HL-60 (cell line): Measurements from ENCODE around the gene TMEM255B.

Source experiments
- GABPA ChIP-seq: IDR thresholded peaks from 2 replicates; pipeline ENCODE4 v1.6.1; 2012; ENCODE audit warnings: low read depth
- POLR2AphosphoS5 ChIP-seq: IDR thresholded peaks from 2 replicates; pipeline ENCODE4 v1.6.1; 2012; ENCODE audit warnings: low read depth
- SPI1 ChIP-seq: IDR thresholded peaks from 2 replicates; pipeline ENCODE4 v1.6.1; 2012; ENCODE audit warnings: low read depth, mild to moderate bottlenecking, borderline replicate concordance
- TF ChIP-seq, protein P1 (sequence below): IDR thresholded peaks from one replicate; pipeline ENCODE4 v1.5.1; 2011; ENCODE audit warnings: low read length, control low read depth, inconsistent platforms; ENCODE audit not compliant: insufficient read depth
- TF ChIP-seq, protein P2 (sequence below): IDR thresholded peaks from 2 replicates; pipeline ENCODE4 v1.6.1; 2012; ENCODE audit warnings: low read depth; ENCODE audit not compliant: insufficient replicate concordance

DNA sequence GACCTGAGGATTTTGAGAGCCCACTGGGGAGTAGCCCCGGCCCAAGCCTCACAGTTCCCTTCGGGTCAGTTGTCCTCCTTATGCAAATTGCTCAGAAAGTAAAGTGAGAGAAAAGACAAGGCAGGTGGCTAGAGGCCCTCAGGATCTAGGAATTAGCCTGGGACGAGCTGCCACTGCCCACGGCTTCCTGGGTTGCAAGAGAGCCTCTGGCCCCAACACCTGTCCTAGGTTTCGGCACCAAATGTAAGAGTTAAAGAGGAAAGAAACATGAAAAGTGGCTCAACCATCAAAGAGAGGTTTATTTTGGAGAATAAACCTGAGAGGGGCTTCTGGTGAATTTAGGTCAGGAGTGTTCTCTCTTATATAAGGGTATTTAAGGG lies 25.6 kb downstream of the TMEM255B start:
- TF ChIP-seq, protein P1, sequence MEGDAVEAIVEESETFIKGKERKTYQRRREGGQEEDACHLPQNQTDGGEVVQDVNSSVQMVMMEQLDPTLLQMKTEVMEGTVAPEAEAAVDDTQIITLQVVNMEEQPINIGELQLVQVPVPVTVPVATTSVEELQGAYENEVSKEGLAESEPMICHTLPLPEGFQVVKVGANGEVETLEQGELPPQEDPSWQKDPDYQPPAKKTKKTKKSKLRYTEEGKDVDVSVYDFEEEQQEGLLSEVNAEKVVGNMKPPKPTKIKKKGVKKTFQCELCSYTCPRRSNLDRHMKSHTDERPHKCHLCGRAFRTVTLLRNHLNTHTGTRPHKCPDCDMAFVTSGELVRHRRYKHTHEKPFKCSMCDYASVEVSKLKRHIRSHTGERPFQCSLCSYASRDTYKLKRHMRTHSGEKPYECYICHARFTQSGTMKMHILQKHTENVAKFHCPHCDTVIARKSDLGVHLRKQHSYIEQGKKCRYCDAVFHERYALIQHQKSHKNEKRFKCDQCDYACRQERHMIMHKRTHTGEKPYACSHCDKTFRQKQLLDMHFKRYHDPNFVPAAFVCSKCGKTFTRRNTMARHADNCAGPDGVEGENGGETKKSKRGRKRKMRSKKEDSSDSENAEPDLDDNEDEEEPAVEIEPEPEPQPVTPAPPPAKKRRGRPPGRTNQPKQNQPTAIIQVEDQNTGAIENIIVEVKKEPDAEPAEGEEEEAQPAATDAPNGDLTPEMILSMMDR = no peak
- TF ChIP-seq, protein P2, sequence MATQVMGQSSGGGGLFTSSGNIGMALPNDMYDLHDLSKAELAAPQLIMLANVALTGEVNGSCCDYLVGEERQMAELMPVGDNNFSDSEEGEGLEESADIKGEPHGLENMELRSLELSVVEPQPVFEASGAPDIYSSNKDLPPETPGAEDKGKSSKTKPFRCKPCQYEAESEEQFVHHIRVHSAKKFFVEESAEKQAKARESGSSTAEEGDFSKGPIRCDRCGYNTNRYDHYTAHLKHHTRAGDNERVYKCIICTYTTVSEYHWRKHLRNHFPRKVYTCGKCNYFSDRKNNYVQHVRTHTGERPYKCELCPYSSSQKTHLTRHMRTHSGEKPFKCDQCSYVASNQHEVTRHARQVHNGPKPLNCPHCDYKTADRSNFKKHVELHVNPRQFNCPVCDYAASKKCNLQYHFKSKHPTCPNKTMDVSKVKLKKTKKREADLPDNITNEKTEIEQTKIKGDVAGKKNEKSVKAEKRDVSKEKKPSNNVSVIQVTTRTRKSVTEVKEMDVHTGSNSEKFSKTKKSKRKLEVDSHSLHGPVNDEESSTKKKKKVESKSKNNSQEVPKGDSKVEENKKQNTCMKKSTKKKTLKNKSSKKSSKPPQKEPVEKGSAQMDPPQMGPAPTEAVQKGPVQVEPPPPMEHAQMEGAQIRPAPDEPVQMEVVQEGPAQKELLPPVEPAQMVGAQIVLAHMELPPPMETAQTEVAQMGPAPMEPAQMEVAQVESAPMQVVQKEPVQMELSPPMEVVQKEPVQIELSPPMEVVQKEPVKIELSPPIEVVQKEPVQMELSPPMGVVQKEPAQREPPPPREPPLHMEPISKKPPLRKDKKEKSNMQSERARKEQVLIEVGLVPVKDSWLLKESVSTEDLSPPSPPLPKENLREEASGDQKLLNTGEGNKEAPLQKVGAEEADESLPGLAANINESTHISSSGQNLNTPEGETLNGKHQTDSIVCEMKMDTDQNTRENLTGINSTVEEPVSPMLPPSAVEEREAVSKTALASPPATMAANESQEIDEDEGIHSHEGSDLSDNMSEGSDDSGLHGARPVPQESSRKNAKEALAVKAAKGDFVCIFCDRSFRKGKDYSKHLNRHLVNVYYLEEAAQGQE = no peak
- no peak for TF ChIP-seq POLR2AphosphoS5
- no peak for TF ChIP-seq GABPA
- TF ChIP-seq SPI1 = no peak
